Activated CD8-positive, alpha-beta memory T cell treated with anti-CD3 and anti-CD28 coated beads, Interleukin-2, amount 10 ng/mL, durations not matched to agents 7 days and 5 days (primary cell): ENCODE data around the gene RUNX1. TPM values are rescaled to one million over a fixed set of nuclear protein-coding genes. Genes with fewer than 3 reads are reported as not detected.

Experiments
- ATAC-seq: fragments of 150-1000 bp; cut with Tn5 transposase; one replicate; pipeline ENCODE4 v1.10.0; 2021; ENCODE audit warnings: moderate library complexity
- CTCF ChIA-PET: fragments of 350-600 bp; sonication (Branson Sonifier 250); formaldehyde crosslinking; loops from one replicate; lab custom pipeline; 2021; ENCODE audit warnings: antibody characterized with exemption; lab: Charles Lee
- DNase-seq: peaks from one replicate; pipeline ENCODE4 v3.0.0-alpha.2; 2020
- H3K27ac Mint-ChIP-seq: one replicate; pipeline ENCODE4 v1.8.0; 2021; ENCODE audit warnings: mild to moderate bottlenecking, mixed read lengths
- H3K27me3 Mint-ChIP-seq: one replicate; pipeline ENCODE4 v1.8.0; 2021; ENCODE audit warnings: mixed read lengths
- H3K36me3 Mint-ChIP-seq: one replicate; pipeline ENCODE4 v1.8.0; 2021; ENCODE audit warnings: mild to moderate bottlenecking, mixed read lengths
- H3K4me1 Mint-ChIP-seq: one replicate; pipeline ENCODE4 v1.8.0; 2021; ENCODE audit warnings: mixed read lengths
- H3K4me3 Mint-ChIP-seq: one replicate; pipeline ENCODE4 v1.8.0; 2021; ENCODE audit warnings: mild to moderate bottlenecking, moderate library complexity, mixed read lengths
- H3K9me3 Mint-ChIP-seq: one replicate; pipeline ENCODE4 v1.8.0; 2022; ENCODE audit warnings: low read depth, mixed read lengths
- total RNA-seq, 2 experiments: library from RNA; stranded (reverse); gene quantifications; one replicate each; pipeline ENCODE4 v1.2.3, GENCODE V29; 2021

The RUNX1 gene
- total RNA-seq, 2 experiments from 2014 or later = 23.3 to 35.3 TPM

DNA sequence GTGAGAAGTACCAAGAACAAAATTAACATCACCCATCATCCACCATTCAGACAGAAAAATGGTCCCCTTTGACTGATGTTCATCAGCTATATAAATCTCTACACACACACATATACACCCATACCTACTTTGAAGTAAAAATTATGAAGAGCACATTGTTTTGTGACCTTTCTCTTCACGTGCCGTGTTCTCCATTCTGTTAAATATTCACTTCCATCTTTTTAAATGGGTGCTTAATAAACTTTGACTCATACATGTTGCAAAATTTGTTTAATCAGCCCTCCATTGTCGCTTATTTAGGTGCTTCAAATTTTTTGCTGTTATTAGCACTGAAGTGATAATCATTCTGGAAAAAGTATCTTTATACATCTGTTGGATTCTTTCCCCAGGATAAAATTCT is 300.2 kb downstream of the RUNX1 start:
- Mint-ChIP-seq H3K9me3 (no peaks in the 10 kb centered on the region), H3K4me1 (peaks cover 4% of the 10 kb centered on the region), H3K27me3 (peaks cover 38% of the 10 kb centered on the region), H3K36me3 (no peaks in the 10 kb centered on the region), H3K27ac (no peak overlapping the region), H3K4me3 (no peak overlapping the region)
- CTCF ChIA-PET = no interaction called here
- DNase-seq (no peak), ATAC-seq (no peak)

DNA sequence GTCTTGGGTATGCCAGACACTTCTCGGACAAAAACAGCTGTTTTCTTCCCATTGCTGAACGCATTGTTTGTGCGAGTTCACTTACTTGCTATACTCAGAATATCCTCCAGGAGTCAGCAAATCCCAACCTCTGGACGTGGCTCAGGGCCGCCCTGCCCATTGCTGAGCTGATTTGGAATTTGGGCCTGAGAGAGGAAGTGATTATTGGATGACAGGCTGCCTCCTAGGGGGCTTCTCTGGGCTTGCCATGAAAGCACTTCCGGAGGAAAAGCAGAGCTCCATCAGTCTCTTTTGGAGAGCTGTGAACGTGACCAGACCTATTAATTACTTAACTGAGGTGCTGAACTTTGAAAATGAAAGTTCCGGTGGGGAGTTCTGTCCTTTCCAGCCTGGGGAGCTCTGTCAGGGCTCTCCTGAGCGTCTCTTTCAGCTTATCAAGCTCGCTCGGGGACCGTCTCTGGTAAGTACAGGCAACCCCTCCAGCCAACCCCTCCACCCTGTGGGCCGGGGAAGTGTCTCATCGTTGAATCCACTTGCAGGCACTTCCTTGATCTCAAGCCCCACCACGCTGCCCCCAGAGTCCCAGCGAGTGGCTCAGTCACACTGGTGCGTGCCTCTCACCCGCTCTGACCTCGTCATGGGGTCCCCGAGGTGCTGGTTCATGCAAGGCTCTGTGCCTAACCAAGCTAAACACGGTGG is 303.4 kb downstream of the RUNX1 start:
- Mint-ChIP-seq H3K27me3 (peaks cover 28% of the 10 kb centered on the region), H3K4me1 (peaks cover 4% of the 10 kb centered on the region), H3K9me3 (no peaks in the 10 kb centered on the region), H3K36me3 (no peaks in the 10 kb centered on the region), H3K4me3 (no peak overlapping the region), H3K27ac (no peak overlapping the region)
- CTCF ChIA-PET = interaction anchor here (0.6 to 3.2 kb wide), 25 partner anchors 9 to 1093 kb away, joined by 3 to 26 read pairs (median 4); no protein-coding TSS in a partner anchor
- ATAC-seq (peak; percentile 81), DNase-seq (peak; percentile 66)

DNA sequence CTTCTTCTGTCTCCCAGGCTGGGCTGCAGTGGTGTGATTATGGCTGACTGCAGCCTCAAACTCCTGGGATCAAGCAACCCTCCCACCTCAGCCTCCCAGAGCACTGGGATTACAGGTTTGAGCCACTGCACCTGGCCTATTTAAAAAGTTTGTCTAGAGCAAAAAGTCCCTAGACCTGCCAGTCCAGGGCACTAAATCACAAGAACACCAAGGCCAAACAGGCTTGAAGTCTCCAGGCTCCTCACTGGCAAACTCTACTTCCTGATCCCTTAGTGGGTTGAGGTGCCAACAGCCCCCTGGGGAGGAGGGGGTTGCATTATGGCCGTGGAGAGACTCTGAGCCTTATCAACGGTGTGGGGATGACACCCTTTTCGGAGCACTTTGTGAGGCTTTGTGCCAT is 304.3 kb downstream of the RUNX1 start:
- Mint-ChIP-seq H3K4me3 (no peak overlapping the region), H3K27ac (no peak overlapping the region), H3K27me3 (peaks cover 19% of the 10 kb centered on the region), H3K4me1 (peaks cover 4% of the 10 kb centered on the region), H3K9me3 (no peaks in the 10 kb centered on the region), H3K36me3 (no peaks in the 10 kb centered on the region)
- CTCF ChIA-PET = interaction anchor here (0.7 to 3.2 kb wide), 17 partner anchors 10 to 1094 kb away, joined by 3 to 26 read pairs (median 6); no protein-coding TSS in a partner anchor
- no peak for DNase-seq
- ATAC-seq = no peak

DNA sequence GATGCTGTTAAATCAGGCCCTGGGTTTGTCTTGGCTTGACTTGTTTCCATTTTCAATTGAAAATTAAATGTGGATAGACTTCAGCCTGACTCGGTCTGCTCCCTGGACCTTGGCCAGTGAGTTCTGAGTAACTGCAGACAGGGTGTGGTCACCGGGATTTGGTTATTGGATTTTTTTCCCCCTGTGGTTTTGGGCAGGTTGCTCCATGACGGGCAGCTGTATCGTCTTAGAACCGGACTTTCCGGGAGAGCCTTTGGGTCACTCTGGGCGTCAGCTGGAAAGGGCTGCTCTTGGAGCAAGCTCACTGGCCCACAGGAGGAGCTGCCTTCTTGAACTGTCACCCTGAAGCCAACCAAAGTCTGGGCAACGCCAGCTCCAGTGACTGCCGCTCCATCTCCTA is 305.3 kb downstream of the RUNX1 start:
- Mint-ChIP-seq H3K27ac (no peak overlapping the region), H3K36me3 (no peaks in the 10 kb centered on the region), H3K9me3 (no peaks in the 10 kb centered on the region), H3K4me3 (no peak overlapping the region), H3K27me3 (peaks cover 20% of the 10 kb centered on the region), H3K4me1 (peaks cover 4% of the 10 kb centered on the region)
- CTCF ChIA-PET = no interaction called here
- ATAC-seq (no peak), DNase-seq (no peak)

DNA sequence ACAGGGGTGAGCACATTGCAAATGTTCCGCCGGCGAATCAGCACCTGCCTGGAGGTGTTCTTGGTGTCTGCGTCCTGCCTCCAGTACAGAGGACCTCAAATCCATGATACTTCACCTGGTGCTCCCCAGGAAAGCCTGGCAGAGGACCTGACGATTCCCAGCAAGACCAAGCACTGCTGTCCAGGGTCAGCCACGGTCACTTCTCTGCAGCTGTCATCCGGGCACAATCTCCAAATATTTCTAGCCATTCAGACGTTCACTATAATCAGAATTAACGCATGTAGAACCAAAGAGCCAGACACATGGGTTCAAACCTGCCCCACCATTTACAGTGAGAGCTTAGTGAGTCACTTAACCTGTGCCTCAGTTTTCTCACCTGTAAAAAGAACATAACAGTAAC is 305.8 kb downstream of the RUNX1 start:
- CTCF ChIA-PET = no interaction called here
- peaks cover 4% of the 10 kb centered on the region for H3K4me1 Mint-ChIP-seq
- peaks cover 24% of the 10 kb centered on the region for H3K27me3 Mint-ChIP-seq
- H3K36me3 Mint-ChIP-seq = no peaks in the 10 kb centered on the region
- DNase-seq (no peak), ATAC-seq (no peak)
- no peaks in the 10 kb centered on the region for H3K9me3 Mint-ChIP-seq
- H3K27ac Mint-ChIP-seq = no peak overlapping the region
- H3K4me3 Mint-ChIP-seq = no peak overlapping the region

DNA sequence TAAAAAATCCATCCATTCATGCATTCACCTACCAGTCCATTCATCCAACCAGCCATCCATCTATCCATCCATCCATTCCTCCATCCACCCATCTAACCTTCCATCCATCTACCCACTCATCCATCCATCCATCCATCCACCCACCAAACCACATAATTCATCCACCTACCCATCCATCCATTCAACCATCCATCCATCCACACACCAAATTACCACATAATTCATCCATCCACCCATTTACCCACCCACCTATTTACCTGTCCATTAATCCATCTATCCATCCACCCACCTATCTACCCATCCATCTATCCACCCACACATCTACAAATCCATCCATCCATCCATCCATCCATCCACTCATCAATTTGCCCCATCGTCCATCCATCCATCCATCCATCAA is 308.9 kb downstream of the RUNX1 start:
- CTCF ChIA-PET = no interaction called here
- DNase-seq (no peak), ATAC-seq (no peak)
- H3K36me3 Mint-ChIP-seq = no peaks in the 10 kb centered on the region
- no peaks in the 10 kb centered on the region for H3K4me1 Mint-ChIP-seq
- no peak overlapping the region for H3K4me3 Mint-ChIP-seq
- peaks cover 36% of the 10 kb centered on the region for H3K27me3 Mint-ChIP-seq
- no peak overlapping the region for H3K27ac Mint-ChIP-seq
- no peaks in the 10 kb centered on the region for H3K9me3 Mint-ChIP-seq
